GM23338 (cell line): ENCODE data around the gene CCL14. TPM values are rescaled to one million over a fixed set of nuclear protein-coding genes. Genes with fewer than 3 reads are reported as not detected.

Source experiments
- ATAC-seq: fragments of 200-7000 bp; cut with Tn5 transposase; 3 replicates; pipeline ENCODE4 v1.9.1; 2020
- DNase-seq: peaks from one replicate; pipeline ENCODE4 v3.0.0-alpha.2; 2015; ENCODE audit warnings: low spot score
- H2AFZ ChIP-seq: fragments of 200-600 bp; sonication (generic); 2 replicates; pipeline ENCODE4 v1.8.0; 2016; ENCODE audit warnings: antibody characterized with exemption, mild to moderate bottlenecking, moderate library complexity
- H3F3A ChIP-seq: fragments of 200-600 bp; sonication (generic); replicated peaks from 2 replicates; pipeline ENCODE4 v1.8.0; 2017; ENCODE audit warnings: antibody characterized with exemption, mixed run types, low read depth
- H3K27ac ChIP-seq: fragments of 200-600 bp; sonication (generic); 2 replicates; pipeline ENCODE4 v1.6.1; 2016; ENCODE audit warnings: low read depth
- H3K27me3 ChIP-seq: fragments of 200-600 bp; sonication (generic); 2 replicates; pipeline ENCODE4 v1.8.0; 2016; ENCODE audit warnings: mild to moderate bottlenecking, mixed run types, moderate library complexity; ENCODE audit not compliant: insufficient read depth
- H3K36me3 ChIP-seq: fragments of 200-600 bp; sonication (generic); 2 replicates; pipeline ENCODE4 v1.8.0; 2016; ENCODE audit warnings: mild to moderate bottlenecking; ENCODE audit not compliant: insufficient read depth
- H3K4me1 ChIP-seq: fragments of 200-600 bp; sonication (generic); 2 replicates; pipeline ENCODE4 v1.8.0; 2016; ENCODE audit warnings: mild to moderate bottlenecking, moderate library complexity; ENCODE audit not compliant: insufficient read depth
- H3K4me2 ChIP-seq: fragments of 200-600 bp; sonication (generic); 2 replicates; pipeline ENCODE4 v1.7.1; 2017; ENCODE audit warnings: mixed run types
- H3K4me3 ChIP-seq: fragments of 200-600 bp; sonication (generic); 2 replicates; pipeline ENCODE4 v1.6.1; 2016; ENCODE audit warnings: mixed run types
- H3K79me2 ChIP-seq: fragments of 200-600 bp; sonication (generic); replicated peaks from 2 replicates; pipeline ENCODE4 v1.8.0; 2017; ENCODE audit warnings: mild to moderate bottlenecking; ENCODE audit not compliant: insufficient read depth
- H3K9me2 ChIP-seq: fragments of 200-600 bp; sonication (generic); 2 replicates; pipeline ENCODE4 v1.8.0; 2017; ENCODE audit not compliant: insufficient read depth
- H4K20me1 ChIP-seq: fragments of 200-600 bp; sonication (generic); replicated peaks from 2 replicates; pipeline ENCODE4 v1.8.0; 2017; ENCODE audit warnings: mild to moderate bottlenecking; ENCODE audit not compliant: insufficient read depth
- H3K27ac Mint-ChIP-seq: 2 replicates; pipeline ENCODE4 v1.8.0; 2020; ENCODE audit warnings: inconsistent platforms, mild to moderate bottlenecking, moderate library complexity, mixed read lengths
- H3K27me3 Mint-ChIP-seq: 3 replicates; pipeline ENCODE4 v1.8.0; 2022; ENCODE audit warnings: low read depth, mild to moderate bottlenecking, moderate library complexity, mixed read lengths, inconsistent platforms; ENCODE audit not compliant: insufficient read depth, poor library complexity
- H3K36me3 Mint-ChIP-seq: 3 replicates; pipeline ENCODE4 v1.8.0; 2021; ENCODE audit warnings: low read depth, mild to moderate bottlenecking, inconsistent platforms, moderate library complexity, mixed read lengths
- H3K4me1 Mint-ChIP-seq: 3 replicates; pipeline ENCODE4 v1.8.0; 2020; ENCODE audit warnings: mild to moderate bottlenecking, inconsistent platforms, mixed read lengths
- H3K4me3 Mint-ChIP-seq: 3 replicates; pipeline ENCODE4 v1.8.0; 2021; ENCODE audit warnings: moderate library complexity, mild to moderate bottlenecking, inconsistent platforms, mixed read lengths
- H3K9me3 Mint-ChIP-seq: 3 replicates; pipeline ENCODE4 v1.8.0; 2020; ENCODE audit warnings: moderate library complexity, mild to moderate bottlenecking, inconsistent platforms, mixed read lengths
- CREB1 ChIP-seq: fragments of 250-450 bp; sonication (Bioruptor Pico); IDR thresholded peaks from 2 replicates; pipeline ENCODE4 v1.5.0; 2020; ENCODE audit warnings: low read depth, mild to moderate bottlenecking, moderate library complexity
- EZH2 ChIP-seq: fragments of 200-600 bp; sonication (generic); IDR thresholded peaks from one replicate; pipeline ENCODE4 v1.8.0; 2017; ENCODE audit warnings: antibody characterized with exemption, mild to moderate bottlenecking, low read depth; ENCODE audit not compliant: unreplicated experiment
- EZH2phosphoT487 ChIP-seq: fragments of 200-600 bp; sonication (generic); IDR thresholded peaks from one replicate; pipeline ENCODE4 v1.8.1; 2018; ENCODE audit warnings: antibody characterized with exemption; ENCODE audit not compliant: unreplicated experiment
- JUNB ChIP-seq: IDR thresholded peaks from one replicate; pipeline ENCODE4 v1.6.1; 2016; ENCODE audit warnings: antibody characterized with exemption; ENCODE audit not compliant: unreplicated experiment
- NANOG ChIP-seq: IDR thresholded peaks from 2 replicates; pipeline ENCODE4 v1.6.1; 2016; ENCODE audit warnings: antibody characterized with exemption, borderline replicate concordance
- POLR2AphosphoS5 ChIP-seq: IDR thresholded peaks from 2 replicates; pipeline ENCODE4 v1.6.1; 2016; ENCODE audit warnings: antibody characterized with exemption, low read depth
- STAT1 ChIP-seq: IDR thresholded peaks from one replicate; pipeline ENCODE4 v1.6.1; 2016; ENCODE audit warnings: antibody characterized with exemption; ENCODE audit not compliant: unreplicated experiment
- ZNF331 ChIP-seq: fragments of 250-450 bp; sonication (Bioruptor Pico); IDR thresholded peaks from 2 replicates; pipeline ENCODE4 v1.5.0; 2020; ENCODE audit warnings: low read depth, mild to moderate bottlenecking, moderate library complexity
- polyA plus RNA-seq: library from polyadenylated mRNA; unstranded; fragments of >200 nt; fragmentation: Nextera tagmentation; extraction: Ambion mirVana; gene quantifications from 2 replicates; pipeline ENCODE4 v1.2.1, GENCODE V29; 2016
- total RNA-seq: library from RNA; depleted of rRNA; stranded (reverse); fragments of >200 nt; shearing (Covaris generic); gene quantifications from 2 replicates; pipeline ENCODE4 v1.2.3, GENCODE V29; 2014
- TF ChIP-seq, protein P1 (sequence below): IDR thresholded peaks from 2 replicates; pipeline ENCODE4 v1.6.1; 2016; ENCODE audit warnings: antibody characterized with exemption
- TF ChIP-seq, protein P2 (sequence below): IDR thresholded peaks from one replicate; pipeline ENCODE4 v1.6.1; 2018; ENCODE audit warnings: antibody characterized with exemption; ENCODE audit not compliant: unreplicated experiment
- TF ChIP-seq, protein P3 (sequence below): fragments of 250-450 bp; sonication (Bioruptor Pico); IDR thresholded peaks from 2 replicates; pipeline ENCODE4 v1.5.0; 2020; ENCODE audit warnings: mild to moderate bottlenecking, moderate library complexity

The CCL14 gene
- total and polyA plus RNA-seq, 2 experiments from 2014 or later = not detected

DNA sequence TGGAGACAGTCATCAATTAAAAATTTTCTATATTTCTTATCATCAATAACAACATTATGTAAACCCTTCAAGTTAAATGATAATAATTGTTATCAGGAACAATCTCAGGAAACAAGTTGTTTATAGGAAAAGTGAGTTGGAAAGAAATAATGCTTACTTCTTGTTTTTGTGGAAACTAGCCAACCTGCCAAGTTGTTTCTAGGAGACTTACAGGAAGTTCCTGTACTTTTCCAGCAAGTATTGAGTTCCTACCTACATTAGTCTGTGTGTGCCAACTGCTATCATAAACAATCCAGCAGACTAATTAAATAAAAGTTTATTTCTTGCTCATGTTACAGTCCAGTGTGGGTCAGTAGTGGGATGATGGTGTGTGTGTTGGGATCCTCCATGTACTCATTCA, 1.6 kb upstream of the CCL14 start:
- DNase-seq (no peak), ATAC-seq (no peak)
- Mint-ChIP-seq H3K36me3 (no peaks in the 10 kb centered on the region), H3K27ac (no peak overlapping the region), H3K9me3 (no peaks in the 10 kb centered on the region), H3K4me3 (no peak overlapping the region), H3K27me3 (peaks cover 3% of the 10 kb centered on the region), H3K4me1 (no peaks in the 10 kb centered on the region)
- no peak overlapping the region for H3K4me3 ChIP-seq
- no peak overlapping the region for H3K4me2 ChIP-seq
- no peaks in the 10 kb centered on the region for H3K79me2 ChIP-seq
- no peaks in the 10 kb centered on the region for H3K27me3 ChIP-seq
- H2AFZ ChIP-seq = no peak overlapping the region
- no peaks in the 10 kb centered on the region; the same call in 1 of the 2 replicates for H3K9me2 ChIP-seq
- no peaks in the 10 kb centered on the region for H3K36me3 ChIP-seq
- no peaks in the 10 kb centered on the region for H4K20me1 ChIP-seq
- no peaks in the 10 kb centered on the region for H3F3A ChIP-seq
- H3K4me1 ChIP-seq = no peaks in the 10 kb centered on the region
- H3K27ac ChIP-seq = no peak overlapping the region
- TF ChIP-seq EZH2phosphoT487 (no peak), JUNB (no peak), ZNF331 (CRISPR knock-in tag) (no peak), EZH2 (no peak), NANOG (no peak), POLR2AphosphoS5 (no peak), CREB1 (no peak), STAT1 (no peak)
- TF ChIP-seq, protein P1, sequence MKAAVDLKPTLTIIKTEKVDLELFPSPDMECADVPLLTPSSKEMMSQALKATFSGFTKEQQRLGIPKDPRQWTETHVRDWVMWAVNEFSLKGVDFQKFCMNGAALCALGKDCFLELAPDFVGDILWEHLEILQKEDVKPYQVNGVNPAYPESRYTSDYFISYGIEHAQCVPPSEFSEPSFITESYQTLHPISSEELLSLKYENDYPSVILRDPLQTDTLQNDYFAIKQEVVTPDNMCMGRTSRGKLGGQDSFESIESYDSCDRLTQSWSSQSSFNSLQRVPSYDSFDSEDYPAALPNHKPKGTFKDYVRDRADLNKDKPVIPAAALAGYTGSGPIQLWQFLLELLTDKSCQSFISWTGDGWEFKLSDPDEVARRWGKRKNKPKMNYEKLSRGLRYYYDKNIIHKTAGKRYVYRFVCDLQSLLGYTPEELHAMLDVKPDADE = no peak
- TF ChIP-seq, protein P2, sequence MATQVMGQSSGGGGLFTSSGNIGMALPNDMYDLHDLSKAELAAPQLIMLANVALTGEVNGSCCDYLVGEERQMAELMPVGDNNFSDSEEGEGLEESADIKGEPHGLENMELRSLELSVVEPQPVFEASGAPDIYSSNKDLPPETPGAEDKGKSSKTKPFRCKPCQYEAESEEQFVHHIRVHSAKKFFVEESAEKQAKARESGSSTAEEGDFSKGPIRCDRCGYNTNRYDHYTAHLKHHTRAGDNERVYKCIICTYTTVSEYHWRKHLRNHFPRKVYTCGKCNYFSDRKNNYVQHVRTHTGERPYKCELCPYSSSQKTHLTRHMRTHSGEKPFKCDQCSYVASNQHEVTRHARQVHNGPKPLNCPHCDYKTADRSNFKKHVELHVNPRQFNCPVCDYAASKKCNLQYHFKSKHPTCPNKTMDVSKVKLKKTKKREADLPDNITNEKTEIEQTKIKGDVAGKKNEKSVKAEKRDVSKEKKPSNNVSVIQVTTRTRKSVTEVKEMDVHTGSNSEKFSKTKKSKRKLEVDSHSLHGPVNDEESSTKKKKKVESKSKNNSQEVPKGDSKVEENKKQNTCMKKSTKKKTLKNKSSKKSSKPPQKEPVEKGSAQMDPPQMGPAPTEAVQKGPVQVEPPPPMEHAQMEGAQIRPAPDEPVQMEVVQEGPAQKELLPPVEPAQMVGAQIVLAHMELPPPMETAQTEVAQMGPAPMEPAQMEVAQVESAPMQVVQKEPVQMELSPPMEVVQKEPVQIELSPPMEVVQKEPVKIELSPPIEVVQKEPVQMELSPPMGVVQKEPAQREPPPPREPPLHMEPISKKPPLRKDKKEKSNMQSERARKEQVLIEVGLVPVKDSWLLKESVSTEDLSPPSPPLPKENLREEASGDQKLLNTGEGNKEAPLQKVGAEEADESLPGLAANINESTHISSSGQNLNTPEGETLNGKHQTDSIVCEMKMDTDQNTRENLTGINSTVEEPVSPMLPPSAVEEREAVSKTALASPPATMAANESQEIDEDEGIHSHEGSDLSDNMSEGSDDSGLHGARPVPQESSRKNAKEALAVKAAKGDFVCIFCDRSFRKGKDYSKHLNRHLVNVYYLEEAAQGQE = no peak
- TF ChIP-seq, protein P3, sequence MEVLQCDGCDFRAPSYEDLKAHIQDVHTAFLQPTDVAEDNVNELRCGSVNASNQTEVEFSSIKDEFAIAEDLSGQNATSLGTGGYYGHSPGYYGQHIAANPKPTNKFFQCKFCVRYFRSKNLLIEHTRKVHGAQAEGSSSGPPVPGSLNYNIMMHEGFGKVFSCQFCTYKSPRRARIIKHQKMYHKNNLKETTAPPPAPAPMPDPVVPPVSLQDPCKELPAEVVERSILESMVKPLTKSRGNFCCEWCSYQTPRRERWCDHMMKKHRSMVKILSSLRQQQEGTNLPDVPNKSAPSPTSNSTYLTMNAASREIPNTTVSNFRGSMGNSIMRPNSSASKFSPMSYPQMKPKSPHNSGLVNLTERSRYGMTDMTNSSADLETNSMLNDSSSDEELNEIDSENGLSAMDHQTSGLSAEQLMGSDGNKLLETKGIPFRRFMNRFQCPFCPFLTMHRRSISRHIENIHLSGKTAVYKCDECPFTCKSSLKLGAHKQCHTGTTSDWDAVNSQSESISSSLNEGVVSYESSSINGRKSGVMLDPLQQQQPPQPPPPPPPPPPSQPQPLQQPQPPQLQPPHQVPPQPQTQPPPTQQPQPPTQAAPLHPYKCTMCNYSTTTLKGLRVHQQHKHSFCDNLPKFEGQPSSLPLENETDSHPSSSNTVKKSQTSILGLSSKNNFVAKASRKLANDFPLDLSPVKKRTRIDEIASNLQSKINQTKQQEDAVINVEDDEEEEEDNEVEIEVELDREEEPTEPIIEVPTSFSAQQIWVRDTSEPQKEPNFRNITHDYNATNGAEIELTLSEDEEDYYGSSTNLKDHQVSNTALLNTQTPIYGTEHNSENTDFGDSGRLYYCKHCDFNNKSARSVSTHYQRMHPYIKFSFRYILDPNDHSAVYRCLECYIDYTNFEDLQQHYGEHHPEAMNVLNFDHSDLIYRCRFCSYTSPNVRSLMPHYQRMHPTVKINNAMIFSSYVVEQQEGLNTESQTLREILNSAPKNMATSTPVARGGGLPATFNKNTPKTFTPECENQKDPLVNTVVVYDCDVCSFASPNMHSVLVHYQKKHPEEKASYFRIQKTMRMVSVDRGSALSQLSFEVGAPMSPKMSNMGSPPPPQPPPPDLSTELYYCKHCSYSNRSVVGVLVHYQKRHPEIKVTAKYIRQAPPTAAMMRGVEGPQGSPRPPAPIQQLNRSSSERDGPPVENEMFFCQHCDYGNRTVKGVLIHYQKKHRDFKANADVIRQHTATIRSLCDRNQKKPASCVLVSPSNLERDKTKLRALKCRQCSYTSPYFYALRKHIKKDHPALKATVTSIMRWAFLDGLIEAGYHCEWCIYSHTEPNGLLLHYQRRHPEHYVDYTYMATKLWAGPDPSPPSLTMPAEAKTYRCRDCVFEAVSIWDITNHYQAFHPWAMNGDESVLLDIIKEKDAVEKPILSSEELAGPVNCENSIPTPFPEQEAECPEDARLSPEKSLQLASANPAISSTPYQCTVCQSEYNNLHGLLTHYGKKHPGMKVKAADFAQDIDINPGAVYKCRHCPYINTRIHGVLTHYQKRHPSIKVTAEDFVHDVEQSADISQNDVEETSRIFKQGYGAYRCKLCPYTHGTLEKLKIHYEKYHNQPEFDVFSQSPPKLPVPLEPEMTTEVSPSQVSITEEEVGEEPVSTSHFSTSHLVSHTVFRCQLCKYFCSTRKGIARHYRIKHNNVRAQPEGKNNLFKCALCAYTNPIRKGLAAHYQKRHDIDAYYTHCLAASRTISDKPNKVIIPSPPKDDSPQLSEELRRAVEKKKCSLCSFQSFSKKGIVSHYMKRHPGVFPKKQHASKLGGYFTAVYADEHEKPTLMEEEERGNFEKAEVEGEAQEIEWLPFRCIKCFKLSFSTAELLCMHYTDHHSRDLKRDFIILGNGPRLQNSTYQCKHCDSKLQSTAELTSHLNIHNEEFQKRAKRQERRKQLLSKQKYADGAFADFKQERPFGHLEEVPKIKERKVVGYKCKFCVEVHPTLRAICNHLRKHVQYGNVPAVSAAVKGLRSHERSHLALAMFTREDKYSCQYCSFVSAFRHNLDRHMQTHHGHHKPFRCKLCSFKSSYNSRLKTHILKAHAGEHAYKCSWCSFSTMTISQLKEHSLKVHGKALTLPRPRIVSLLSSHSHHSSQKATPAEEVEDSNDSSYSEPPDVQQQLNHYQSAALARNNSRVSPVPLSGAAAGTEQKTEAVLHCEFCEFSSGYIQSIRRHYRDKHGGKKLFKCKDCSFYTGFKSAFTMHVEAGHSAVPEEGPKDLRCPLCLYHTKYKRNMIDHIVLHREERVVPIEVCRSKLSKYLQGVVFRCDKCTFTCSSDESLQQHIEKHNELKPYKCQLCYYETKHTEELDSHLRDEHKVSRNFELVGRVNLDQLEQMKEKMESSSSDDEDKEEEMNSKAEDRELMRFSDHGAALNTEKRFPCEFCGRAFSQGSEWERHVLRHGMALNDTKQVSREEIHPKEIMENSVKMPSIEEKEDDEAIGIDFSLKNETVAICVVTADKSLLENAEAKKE (CRISPR knock-in tag) = no peak
